KOPT-K1 (cell line): ENCODE measurements around the gene MAPRE2.

Experiments used
- H3K27ac ChIP-seq: fragments of 200-600 bp; sonication (generic); 2 replicates; pipeline ENCODE4 v1.5.1; 2016; ENCODE audit warnings: antibody characterized with exemption, mild to moderate bottlenecking, low read depth, low read length; ENCODE audit not compliant: poor library complexity, severe bottlenecking
- H3K36me3 ChIP-seq: fragments of 200-600 bp; sonication (generic); 2 replicates; pipeline ENCODE4 v1.5.1; 2017; ENCODE audit warnings: antibody characterized with exemption, mild to moderate bottlenecking, low read length, moderate library complexity; ENCODE audit not compliant: insufficient read depth
- H3K9me3 ChIP-seq: fragments of 200-600 bp; sonication (generic); 2 replicates; pipeline ENCODE4 v1.5.1; 2017; ENCODE audit warnings: antibody characterized with exemption, low read length, mild to moderate bottlenecking; ENCODE audit not compliant: insufficient read depth, poor library complexity, severe bottlenecking

MAPRE2 gene

DNA sequence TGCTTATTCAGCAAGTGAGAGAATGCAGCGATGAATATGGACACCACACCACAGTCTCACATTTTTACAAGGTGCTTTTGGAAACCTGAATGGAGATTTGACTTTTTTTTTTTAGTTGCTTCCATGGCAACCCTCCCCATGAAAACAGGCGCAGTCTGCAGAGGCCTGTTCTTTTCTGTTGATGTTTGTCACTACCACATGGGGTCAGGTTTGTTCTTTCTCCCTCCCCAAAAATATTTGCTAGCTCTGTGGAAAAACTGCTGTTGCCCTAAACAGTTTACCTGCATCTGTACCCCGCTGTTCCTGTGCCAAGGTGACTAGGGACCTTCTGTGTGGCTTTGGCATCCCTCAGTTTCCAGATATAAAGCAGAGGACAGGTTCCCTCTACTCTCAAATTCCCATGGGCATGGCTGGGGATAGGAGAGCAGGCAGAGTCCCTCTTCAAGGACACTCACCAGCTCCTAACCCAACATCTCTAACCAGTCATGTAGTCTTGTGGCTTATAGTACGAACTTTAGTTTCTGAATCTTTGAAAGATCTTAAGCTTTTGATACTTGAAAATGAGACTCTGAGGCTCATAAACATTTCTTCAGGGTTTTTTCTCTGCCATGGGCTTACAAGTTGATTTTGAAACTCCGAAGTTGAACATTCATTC is 14.7 kb upstream of the MAPRE2 start:
- H3K36me3 ChIP-seq = no peaks in the 10 kb centered on the region
- no peaks in the 10 kb centered on the region for H3K9me3 ChIP-seq
- H3K27ac ChIP-seq = peak overlapping the region; percentile 48

DNA sequence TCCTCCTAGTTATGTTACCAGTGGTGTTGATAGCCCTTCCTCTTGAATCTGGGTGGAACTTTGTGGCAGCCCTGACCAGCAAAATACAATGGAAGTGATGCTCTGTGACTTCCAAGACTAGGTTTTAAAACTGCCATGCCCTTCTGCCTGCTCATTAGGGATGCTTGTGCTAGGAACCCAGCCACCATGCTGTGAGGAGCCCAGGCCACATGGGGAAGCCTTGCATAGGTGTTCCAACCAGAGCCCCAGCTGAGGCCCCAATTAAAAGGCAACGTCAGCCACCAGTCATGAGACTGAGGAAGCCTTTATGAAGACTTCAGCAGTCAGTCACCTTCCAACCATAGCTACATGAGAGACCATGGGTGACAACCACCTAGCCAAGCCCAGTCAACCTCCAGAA is 14.0 kb upstream of the MAPRE2 start:
- Histone ChIP-seq H3K27ac (peak overlapping the region; percentile 48), H3K9me3 (no peaks in the 10 kb centered on the region)

DNA sequence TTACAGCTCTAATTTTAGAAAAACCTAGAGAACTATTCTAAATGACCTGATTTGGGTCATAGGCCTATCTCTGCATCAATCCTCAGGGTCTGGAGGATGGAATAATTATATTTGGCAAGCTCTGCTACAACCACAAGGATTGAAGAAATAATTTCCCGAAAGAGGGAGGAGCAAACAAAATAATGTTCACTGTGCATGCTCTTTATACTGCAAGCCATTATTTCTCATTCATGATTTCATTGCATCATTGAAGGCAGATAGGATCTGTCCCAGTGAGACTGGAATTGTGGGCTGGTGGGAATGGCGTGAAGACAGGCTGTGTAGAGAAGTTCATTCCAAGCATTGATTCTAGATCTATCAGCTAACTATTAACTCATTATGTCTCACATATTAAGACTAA is 12.7 kb upstream of the MAPRE2 start:
- peak overlapping the region; percentile 97 for H3K27ac ChIP-seq
- no peaks in the 10 kb centered on the region for H3K9me3 ChIP-seq
- no peaks in the 10 kb centered on the region for H3K36me3 ChIP-seq

More for the DNA sequence above, 14.0 kb upstream of the MAPRE2 start:
- no peaks in the 10 kb centered on the region for H3K36me3 ChIP-seq

DNA sequence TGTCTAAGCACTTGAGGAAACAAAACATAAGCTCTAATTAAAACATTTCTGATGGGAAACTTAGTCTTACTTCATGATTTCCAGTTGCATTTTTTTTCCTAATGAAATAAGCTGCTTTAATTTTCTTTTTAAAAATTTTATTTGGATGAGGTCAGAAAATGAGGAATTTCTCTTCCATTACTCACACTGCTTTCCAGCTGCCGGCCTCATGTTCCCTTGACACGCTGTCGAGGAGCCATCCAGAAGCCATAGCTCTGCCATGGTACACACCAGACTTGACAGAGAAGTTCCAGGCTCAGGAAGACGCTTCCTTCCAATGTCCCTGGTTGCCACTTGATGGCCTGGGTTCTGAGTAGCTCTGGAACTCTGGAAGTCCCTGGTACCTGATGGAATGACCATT is 12.1 kb upstream of the MAPRE2 start:
- Histone ChIP-seq H3K27ac (peak overlapping the region; percentile 97), H3K36me3 (no peaks in the 10 kb centered on the region), H3K9me3 (no peaks in the 10 kb centered on the region)

DNA sequence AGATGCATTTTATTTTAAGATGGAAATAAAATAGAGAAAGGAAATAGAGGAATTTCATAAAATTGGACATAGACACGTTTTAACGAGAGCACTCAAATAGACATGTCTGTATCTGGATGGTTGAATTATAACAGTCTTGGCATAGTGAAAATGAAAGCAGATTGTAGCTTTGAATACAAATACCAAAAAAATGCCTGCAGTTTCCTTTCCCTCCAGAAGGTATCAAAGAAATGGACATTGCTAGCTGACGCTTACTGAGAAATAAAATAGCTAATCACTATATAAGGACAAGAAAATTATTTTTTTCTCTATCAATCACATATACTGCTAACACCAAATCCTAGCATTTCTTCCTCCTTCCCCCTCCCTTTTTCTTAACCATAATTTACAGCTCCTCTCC is 11.4 kb upstream of the MAPRE2 start:
- H3K36me3 ChIP-seq = no peaks in the 10 kb centered on the region
- no peaks in the 10 kb centered on the region for H3K9me3 ChIP-seq
- peak overlapping the region; percentile 97 for H3K27ac ChIP-seq

DNA sequence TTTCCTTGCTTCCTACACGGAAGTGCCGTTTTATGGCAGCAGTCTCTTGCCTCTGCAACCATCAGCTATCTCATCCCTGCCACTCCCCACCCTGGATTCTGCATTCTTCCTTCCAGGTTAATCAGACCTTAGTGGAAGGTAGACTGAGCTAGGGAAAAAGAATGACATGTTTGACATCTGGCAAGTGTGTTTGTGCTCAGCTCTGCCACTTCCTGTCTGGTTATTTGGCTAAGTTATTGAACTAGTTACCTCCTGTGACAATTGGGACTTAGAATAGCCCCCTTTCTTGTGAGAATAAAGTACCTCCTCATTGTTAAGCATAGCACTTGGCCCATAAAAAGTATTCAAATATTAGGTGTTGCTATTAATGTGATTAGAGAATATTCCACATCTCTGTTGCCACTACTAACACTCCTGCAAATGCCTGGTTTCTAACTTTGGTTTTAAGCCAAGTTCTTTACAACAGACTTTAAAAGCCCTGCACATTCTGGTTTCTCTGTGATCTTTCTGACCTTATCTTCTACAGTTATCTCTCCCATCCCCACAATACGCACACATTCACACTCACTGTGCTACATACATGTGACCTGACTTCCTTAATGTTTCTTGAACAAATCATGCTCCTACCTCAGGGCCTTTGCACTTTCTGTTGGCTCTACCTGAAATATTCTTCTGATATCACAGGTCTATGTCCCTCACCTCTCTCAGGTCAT is 10.8 kb upstream of the MAPRE2 start:
- Histone ChIP-seq H3K27ac (peak overlapping the region; percentile 97), H3K9me3 (no peaks in the 10 kb centered on the region), H3K36me3 (no peaks in the 10 kb centered on the region)

DNA sequence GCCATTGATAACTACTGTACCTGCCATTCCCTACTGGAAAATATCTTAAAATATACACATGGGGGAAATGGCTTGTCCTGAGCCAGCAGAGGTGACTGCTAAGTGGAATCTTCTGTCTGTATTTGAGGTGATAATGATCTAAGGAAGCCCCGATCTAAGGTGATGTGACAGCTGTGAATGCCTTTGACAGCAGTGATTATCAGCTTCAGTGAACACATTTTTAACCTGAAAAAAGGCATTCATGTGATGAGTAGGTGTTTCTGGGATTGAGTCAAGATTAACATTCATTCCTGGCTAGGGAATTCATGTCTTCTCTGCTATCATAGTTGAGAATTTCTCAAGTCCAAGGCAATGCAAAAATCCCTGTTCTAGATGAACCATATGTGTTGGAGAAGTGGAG is 9.1 kb upstream of the MAPRE2 start:
- Histone ChIP-seq H3K36me3 (no peaks in the 10 kb centered on the region), H3K27ac (peak overlapping the region; percentile 97), H3K9me3 (no peaks in the 10 kb centered on the region)

DNA sequence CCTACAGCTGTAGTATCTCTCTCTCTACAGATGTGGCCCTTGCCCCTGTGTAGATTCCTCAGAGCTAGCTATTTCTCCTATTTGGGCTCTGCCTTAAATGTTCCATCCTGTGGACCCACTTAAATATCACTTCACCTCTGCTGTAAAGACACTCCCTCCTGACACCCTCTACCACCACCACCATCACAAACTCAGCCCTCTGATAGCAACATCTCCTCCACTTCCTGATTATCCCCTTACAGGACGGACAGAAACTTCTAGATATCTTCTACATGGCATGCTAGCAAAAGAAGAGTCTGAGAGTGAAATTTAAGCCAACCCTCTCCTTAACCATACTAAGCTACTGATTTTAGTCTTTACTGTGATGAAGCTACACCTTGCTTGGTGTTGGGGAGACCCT is 3.2 kb upstream of the MAPRE2 start:
- no peaks in the 10 kb centered on the region for H3K36me3 ChIP-seq
- peak overlapping the region; percentile 8 for H3K27ac ChIP-seq
- no peaks in the 10 kb centered on the region for H3K9me3 ChIP-seq

DNA sequence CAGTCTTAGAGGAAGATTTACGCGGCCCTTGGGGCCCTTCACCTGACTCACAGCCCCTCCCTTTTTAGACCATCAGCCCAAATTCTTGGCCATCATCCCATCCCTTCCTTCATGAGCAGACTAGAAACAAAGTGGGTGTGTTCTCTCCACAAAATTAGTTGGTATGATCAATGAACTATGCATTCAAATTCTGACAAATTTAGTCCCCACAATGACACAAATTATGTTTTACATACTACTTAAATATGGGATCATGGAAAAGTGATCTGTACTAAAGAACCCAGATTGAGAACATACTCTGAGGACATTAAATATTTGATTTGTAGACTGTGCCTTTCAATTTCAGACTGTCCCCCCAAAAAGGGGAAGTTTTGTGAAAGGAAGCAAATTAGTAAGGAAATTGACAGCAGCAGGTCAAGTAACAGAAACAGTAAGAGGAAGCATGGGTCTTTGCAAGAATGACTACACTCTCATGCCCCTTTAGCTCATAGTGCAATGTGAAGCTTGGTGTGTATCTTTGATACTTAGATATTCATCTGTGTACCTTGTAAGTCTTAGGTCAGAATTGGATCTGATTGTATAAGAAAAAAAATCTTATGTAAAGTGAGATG is 2.2 kb upstream of the MAPRE2 start:
- H3K36me3 ChIP-seq = no peaks in the 10 kb centered on the region
- H3K9me3 ChIP-seq = no peaks in the 10 kb centered on the region
- peak overlapping the region; percentile 8 for H3K27ac ChIP-seq

DNA sequence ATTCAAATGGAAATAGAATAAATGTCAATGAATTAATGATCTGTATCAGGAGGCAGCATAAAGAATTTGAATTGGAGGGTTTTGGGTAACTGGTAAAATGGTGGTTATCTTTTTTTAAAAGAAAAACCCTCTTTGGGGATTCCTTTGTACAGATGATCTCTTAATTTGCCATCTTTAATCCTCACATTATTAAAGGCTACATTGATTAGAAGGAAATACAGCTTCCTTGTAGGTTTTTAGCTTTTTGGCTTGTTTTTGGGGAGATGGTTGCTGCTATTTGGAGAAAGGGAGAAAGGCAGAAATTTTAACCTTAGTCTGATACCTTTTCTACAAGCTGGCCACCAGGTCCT is 600 bp upstream of the MAPRE2 start:
- peak overlapping the region; percentile 83 for H3K27ac ChIP-seq
- H3K36me3 ChIP-seq = no peaks in the 10 kb centered on the region
- H3K9me3 ChIP-seq = no peaks in the 10 kb centered on the region

DNA sequence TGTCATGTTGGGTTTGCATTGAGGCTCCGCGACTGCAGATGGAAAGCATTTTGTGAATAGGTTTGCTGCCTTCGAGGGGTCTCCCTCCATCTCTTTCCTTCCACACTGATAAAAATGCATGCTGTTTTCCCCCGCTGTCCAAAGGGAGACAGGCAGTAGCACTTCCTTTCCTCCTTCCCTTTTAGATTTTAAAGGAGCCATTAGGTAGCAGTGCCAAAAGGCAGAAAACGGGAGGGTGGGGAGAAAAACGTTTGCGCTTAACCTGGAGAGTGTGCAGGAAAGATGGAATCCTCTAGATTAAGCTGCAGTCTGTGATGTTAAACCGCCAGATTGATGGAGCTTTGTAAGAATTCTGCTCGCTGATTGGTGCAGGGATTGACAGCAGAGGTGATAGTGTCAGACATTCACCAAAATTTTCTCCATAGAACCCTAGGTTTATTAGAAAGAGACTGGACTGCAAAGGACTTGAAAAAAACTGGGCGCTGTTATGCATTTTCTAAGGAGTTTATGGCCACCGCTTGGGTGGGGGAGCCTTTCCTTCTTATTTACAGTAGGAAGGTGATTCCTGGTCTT is 688 bp downstream of the MAPRE2 start:
- Histone ChIP-seq H3K36me3 (no peaks in the 10 kb centered on the region), H3K27ac (peak overlapping the region; percentile 83), H3K9me3 (no peaks in the 10 kb centered on the region)

DNA sequence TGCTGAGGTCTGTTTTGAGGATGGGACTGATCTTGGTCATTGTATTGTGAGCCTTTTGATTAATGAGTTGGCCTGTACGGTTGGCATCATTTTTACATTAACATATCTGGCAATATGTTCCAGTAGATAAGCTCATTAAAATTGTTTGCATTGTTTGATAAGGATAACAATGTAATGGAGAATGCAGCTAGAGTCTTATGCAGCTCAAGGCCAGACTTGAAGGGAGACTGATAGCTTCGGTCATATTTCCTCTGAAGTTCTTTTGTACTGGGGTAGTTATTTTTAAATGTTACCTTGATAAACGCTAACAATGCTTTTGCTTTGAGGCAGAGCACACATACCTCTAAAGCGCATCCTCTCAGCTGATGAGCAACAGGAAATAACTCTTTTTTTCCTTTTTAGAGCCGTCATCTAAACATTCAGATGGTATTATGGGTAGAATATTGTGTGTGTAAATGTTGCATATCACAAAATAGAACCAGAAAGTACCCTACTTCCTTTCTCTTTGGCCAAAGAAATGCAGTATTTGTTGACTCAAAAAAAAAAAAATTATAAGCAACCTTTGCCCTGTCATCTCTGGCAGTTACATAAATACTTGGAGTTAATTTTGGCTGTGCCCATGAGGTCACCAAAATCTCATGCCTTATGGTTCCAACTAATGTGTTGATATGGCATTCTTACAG is 1.3 kb downstream of the MAPRE2 start:
- H3K27ac ChIP-seq = peak overlapping the region; percentile 83

DNA sequence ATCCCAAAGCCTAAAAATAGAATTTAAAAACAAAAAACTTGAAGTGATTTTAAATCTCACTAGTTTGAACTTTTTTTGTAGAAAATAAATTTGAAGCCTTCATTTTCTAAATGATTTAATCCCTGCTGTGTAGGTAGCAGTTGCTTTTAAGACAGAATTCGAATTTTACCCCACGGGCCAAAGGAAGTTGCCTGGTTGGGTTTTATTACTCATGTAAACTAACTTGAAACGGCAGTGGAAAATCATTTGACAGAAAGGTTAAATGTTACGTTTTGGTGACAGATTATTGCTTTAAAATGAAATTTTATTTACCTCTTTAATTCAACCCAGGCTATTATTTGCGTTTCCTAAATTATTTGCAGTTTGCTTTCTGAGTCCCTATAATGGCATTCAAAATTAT is 2.0 kb downstream of the MAPRE2 start:
- Histone ChIP-seq H3K36me3 (0 out of 2 replicates have a peak, but pooled peaks cover 3% of the 10 kb centered on the region), H3K9me3 (no peaks in the 10 kb centered on the region), H3K27ac (peak overlapping the region; percentile 83)

More for the DNA sequence above, 1.3 kb downstream of the MAPRE2 start:
- Histone ChIP-seq H3K36me3 (no peaks in the 10 kb centered on the region), H3K9me3 (no peaks in the 10 kb centered on the region)

DNA sequence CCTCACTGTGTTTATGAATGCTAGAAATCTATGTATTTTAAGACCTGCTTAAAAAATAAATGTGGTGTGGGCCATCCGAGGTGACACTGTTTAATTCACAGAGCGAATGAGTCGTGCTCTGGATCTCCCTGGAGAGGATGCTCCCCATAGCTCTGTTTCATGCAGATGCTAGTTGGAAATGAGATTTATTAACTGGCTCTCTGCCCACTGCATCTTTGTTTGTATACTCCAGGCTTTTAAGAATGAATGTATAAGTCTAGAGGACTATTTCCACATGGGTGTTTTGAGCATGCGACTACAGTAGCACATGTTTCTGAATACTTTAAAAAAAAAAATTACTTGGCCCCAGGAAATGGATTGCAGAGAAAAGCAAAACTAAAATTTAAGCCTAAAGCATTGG is 3.9 kb downstream of the MAPRE2 start:
- Histone ChIP-seq H3K9me3 (no peaks in the 10 kb centered on the region), H3K27ac (peak overlapping the region; percentile 37), H3K36me3 (0 out of 2 replicates have a peak, but pooled peaks cover 3% of the 10 kb centered on the region)

DNA sequence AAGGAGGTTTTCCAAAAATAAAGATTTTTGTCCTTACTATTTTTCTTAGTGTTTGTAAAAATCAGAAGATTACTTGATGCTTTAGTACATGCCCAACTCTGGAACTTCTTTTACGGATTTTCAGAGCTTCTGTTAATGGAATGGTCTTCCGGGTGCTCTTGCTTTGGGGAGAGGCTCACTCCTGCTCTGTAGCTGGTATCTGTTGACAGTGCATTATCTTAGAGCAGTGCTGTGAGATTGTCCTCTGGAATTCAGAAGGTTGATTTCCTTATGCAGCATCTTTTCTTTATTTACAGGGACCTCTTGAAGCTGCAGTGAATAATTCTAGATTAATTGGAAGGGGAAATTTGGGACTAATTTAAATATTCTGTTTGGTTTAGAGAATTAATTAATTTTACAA is 4.6 kb downstream of the MAPRE2 start:
- H3K9me3 ChIP-seq = no peaks in the 10 kb centered on the region

More for the DNA sequence above, 4.6 kb downstream of the MAPRE2 start:
- Histone ChIP-seq H3K36me3 (0 out of 2 replicates have a peak, but pooled peaks cover 3% of the 10 kb centered on the region), H3K27ac (peak overlapping the region; percentile 37)
